Stimulated activated CD8-positive, alpha-beta memory T cell treated with anti-CD3 and anti-CD28 coated beads, Interleukin-4, amount 100 ng/mL, for 24 hours (primary cell): ENCODE results near the gene CSHL1.

ENCODE experiments used
- DNase-seq: peaks from one replicate; pipeline ENCODE4 v3.0.0-alpha.2; 2020; ENCODE audit warnings: low read depth

Gene CSHL1

GRCh38 chr17:63911041-63911635, at the start of gene CSHL1:
CSHL1 (minus strand) TSS chr17:63911258; CDS start chr17:63911196, 62 bp downstream.
- no peak for DNase-seq

- no peak for DNase-seq
Measured at GRCh38 chr17:63960430-63960829, 49.4 kb upstream of the CSHL1 start.

- DNase-seq: no peak
Measured at GRCh38 chr17:63960006-63960405, 48.9 kb upstream of the CSHL1 start.

GRCh38 chr17:63956296-63956920, 45.4 kb upstream of the CSHL1 start:
- no peak for DNase-seq

GRCh38 chr17:63955791-63956190, 44.7 kb upstream of the CSHL1 start:
- DNase-seq: no peak

- no peak for DNase-seq
Measured at GRCh38 chr17:63955232-63955631, 44.2 kb upstream of the CSHL1 start.

GRCh38 chr17:63954402-63955063, 43.5 kb upstream of the CSHL1 start:
- DNase-seq: no peak

- DNase-seq: no peak
Measured at GRCh38 chr17:63950940-63951907, 40.2 kb upstream of the CSHL1 start.

GRCh38 chr17:63949576-63950250, 38.7 kb upstream of the CSHL1 start:
- no peak for DNase-seq

- DNase-seq: no peak
Measured at GRCh38 chr17:63948521-63948920, 37.5 kb upstream of the CSHL1 start.

GRCh38 chr17:63947711-63948330, 36.8 kb upstream of the CSHL1 start:
- DNase-seq: no peak

GRCh38 chr17:63946440-63947363, 35.6 kb upstream of the CSHL1 start:
- no peak for DNase-seq

- no peak for DNase-seq
Measured at GRCh38 chr17:63945784-63946439, 34.9 kb upstream of the CSHL1 start.

- no peak for DNase-seq
Measured at GRCh38 chr17:63944736-63945499, 33.9 kb upstream of the CSHL1 start.

GRCh38 chr17:63943745-63944144, 32.7 kb upstream of the CSHL1 start:
- no peak for DNase-seq

GRCh38 chr17:63942309-63942985, 31.4 kb upstream of the CSHL1 start:
- DNase-seq: no peak

GRCh38 chr17:63941751-63942150, 30.7 kb upstream of the CSHL1 start:
- DNase-seq: no peak

GRCh38 chr17:63941162-63941561, 30.1 kb upstream of the CSHL1 start:
- no peak for DNase-seq
